Cardiac muscle cell (in vitro differentiated cells and primary cell): ENCODE data around the gene CCBE1. TPM values are rescaled to one million over a fixed set of nuclear protein-coding genes. Genes with fewer than 3 reads are reported as not detected.

Experiments used
- DNase-seq, 2 donors: peaks; one replicate each; pipeline versions ENCODE4 v3.0.0 to v3.0.0-alpha.2; 2010 to 2017; ENCODE audit warnings: low read depth in 1 of 2, low spot score in 1 of 2
- H3K27ac ChIP-seq: fragments of 200-600 bp; sonication (generic); 2 replicates; pipeline ENCODE4 v1.5.1; 2016
- H3K27me3 ChIP-seq: fragments of 200-600 bp; sonication (generic); 2 replicates; pipeline ENCODE4 v1.6.0; 2016; ENCODE audit warnings: control low read depth
- H3K36me3 ChIP-seq: fragments of 200-600 bp; sonication (generic); 2 replicates; pipeline ENCODE4 v1.5.1; 2016; ENCODE audit warnings: control low read depth
- H3K4me1 ChIP-seq: fragments of 200-600 bp; sonication (generic); 2 replicates; pipeline ENCODE4 v1.8.1; 2017; ENCODE audit warnings: low read depth, mild to moderate bottlenecking, mixed run types
- H3K4me3 ChIP-seq: fragments of 200-600 bp; sonication (generic); 2 replicates; pipeline ENCODE4 v1.5.1; 2016; ENCODE audit warnings: mild to moderate bottlenecking
- H3K9me3 ChIP-seq: fragments of 200-600 bp; sonication (generic); 2 replicates; pipeline ENCODE4 v1.5.1; 2017; ENCODE audit warnings: low read depth, mild to moderate bottlenecking, control low read depth
- polyA plus RNA-seq: library from polyadenylated mRNA; unstranded; fragments of >200 nt; fragmentation: Nextera tagmentation; extraction: Ambion mirVana; gene quantifications from 2 replicates; pipeline ENCODE4 v1.2.1, GENCODE V29; 2016
- total RNA-seq: library from RNA; depleted of rRNA; stranded (reverse); fragments of >200 nt; gene quantifications from 2 replicates; pipeline ENCODE4 v1.2.3, GENCODE V29; 2016
- TF ChIP-seq, protein P1 (sequence below): IDR thresholded peaks from 2 replicates; pipeline ENCODE4 v1.5.1; 2012; ENCODE audit warnings: low read depth, mild to moderate bottlenecking, low read length

Gene CCBE1
- total and polyA plus RNA-seq, 2 experiments from 2014 or later = 1.5 to 3.7 TPM

DNA sequence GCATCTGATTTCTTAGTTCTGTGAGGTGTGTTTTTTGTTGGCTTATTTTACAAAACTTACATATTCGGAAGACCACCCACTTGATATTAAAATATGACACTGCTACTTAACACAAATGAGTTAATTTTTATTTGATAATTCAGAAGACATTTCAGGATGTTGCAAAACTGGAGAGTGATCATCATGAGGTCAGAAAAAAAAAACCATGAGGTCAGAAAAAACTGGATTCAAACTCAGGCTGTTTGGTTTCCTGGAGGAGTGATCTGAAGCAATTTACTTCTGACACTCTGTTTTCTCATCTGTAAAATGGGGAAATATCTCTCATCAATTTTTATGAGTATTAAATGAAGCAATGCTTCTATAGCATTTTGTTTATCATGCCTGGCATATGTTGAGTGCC lies 1.8 kb upstream of the CCBE1 start:
- no peak overlapping the region for H3K4me3 ChIP-seq
- H3K36me3 ChIP-seq = no peaks in the 10 kb centered on the region
- no peaks in the 10 kb centered on the region for H3K4me1 ChIP-seq
- peaks cover 77% of the 10 kb centered on the region for H3K27me3 ChIP-seq
- H3K27ac ChIP-seq = no peak overlapping the region
- no peaks in the 10 kb centered on the region for H3K9me3 ChIP-seq
- TF ChIP-seq, protein P1, sequence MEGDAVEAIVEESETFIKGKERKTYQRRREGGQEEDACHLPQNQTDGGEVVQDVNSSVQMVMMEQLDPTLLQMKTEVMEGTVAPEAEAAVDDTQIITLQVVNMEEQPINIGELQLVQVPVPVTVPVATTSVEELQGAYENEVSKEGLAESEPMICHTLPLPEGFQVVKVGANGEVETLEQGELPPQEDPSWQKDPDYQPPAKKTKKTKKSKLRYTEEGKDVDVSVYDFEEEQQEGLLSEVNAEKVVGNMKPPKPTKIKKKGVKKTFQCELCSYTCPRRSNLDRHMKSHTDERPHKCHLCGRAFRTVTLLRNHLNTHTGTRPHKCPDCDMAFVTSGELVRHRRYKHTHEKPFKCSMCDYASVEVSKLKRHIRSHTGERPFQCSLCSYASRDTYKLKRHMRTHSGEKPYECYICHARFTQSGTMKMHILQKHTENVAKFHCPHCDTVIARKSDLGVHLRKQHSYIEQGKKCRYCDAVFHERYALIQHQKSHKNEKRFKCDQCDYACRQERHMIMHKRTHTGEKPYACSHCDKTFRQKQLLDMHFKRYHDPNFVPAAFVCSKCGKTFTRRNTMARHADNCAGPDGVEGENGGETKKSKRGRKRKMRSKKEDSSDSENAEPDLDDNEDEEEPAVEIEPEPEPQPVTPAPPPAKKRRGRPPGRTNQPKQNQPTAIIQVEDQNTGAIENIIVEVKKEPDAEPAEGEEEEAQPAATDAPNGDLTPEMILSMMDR = no peak
- DNase-seq = no peak

DNA sequence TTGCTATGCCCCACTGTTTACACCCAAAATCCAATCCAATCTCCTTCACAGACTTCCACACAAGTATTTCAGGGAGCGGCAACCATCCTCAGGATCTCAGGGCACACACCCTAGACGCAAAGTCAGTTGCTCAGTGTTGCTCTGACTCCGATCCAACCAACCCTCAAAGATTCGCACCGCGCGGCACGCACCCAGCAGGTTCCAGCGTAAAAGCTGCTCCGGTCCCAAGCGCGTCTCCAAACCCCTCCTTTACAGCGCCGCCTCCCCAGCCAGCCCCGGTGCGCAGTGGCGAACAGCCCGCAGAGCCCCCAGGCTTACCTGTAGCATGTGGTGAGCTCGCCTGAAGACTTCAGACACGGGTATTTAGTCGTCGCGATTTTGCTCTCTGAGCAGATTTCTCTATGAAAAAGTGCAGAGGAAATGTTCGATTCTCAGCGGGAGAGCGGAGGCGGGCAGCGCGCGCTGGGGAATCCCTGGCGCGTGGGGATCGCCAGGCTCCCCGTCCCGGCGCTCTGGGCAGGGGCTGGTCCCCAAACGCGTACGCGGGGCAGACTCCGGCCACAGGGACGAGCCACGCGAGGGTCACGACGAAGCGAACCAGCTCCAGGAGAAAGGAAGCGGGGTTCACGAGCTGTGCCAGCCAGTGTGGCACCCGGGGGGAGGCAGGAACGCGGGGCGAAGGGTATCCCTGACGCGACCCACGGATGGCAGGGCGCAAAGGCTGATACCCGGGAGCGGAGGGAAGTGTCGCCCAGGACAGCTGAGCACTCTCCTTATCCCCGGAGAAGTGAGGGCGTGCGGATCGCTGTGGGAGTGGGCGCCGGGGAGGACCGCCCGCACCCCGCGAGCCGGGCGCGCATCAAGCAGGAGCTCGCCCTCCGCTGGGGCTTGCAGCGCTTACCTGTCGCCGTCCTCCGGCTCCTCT lies 650 bp downstream of the CCBE1 start:
- H3K36me3 ChIP-seq = no peaks in the 10 kb centered on the region
- TF ChIP-seq, protein P1 = peak; percentile 2
- no peaks in the 10 kb centered on the region for H3K4me1 ChIP-seq
- H3K27ac ChIP-seq = no peak overlapping the region
- H3K9me3 ChIP-seq = no peaks in the 10 kb centered on the region
- H3K27me3 ChIP-seq = peaks cover 87% of the 10 kb centered on the region
- peak overlapping the region; percentile 44 for H3K4me3 ChIP-seq
- DNase-seq = peak; percentile 42 to 54

DNA sequence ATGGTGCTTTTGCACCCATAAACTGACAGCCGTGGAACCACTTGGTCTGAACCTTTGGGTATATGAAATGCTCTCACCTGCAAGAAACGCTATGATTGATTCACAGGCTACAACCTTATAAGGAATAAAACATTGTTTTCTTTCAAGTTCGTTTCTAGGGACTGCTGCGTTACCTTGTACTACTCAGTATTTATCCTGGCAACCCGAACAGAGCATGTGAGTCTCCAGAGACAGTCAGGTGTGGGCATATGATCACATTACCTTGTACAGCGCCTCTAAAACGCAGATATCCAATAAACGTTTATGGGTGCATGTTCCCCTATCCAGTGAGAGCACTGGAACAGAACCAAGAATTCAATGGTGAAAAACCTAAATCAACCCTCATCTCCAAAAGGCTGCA lies 1.7 kb downstream of the CCBE1 start:
- TF ChIP-seq, protein P1 = no peak
- Histone ChIP-seq H3K27ac (no peak overlapping the region), H3K9me3 (no peaks in the 10 kb centered on the region), H3K4me3 (no peak overlapping the region), H3K27me3 (peaks cover 94% of the 10 kb centered on the region), H3K36me3 (no peaks in the 10 kb centered on the region), H3K4me1 (no peaks in the 10 kb centered on the region)
- DNase-seq = no peak

DNA sequence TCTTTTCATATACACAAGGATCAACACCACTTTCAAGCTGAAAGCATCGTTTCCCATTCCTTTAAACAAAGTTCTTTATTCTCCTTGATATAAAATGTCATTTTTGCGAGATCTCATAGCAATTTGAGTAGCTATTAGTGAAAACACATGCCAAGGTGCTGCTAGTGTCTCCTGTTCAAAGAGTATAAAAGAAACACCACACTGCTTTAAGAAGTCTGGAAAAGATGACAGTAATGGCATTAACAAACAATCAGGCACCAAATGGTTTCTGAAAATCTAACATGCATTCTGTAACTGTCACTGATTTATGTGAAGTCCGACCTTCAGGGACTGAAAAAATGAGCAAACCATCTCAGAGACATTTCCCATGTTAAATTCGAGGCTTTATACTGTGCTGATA lies 2.4 kb downstream of the CCBE1 start:
- Histone ChIP-seq H3K27me3 (peaks cover 96% of the 10 kb centered on the region), H3K4me1 (no peaks in the 10 kb centered on the region), H3K36me3 (no peaks in the 10 kb centered on the region), H3K27ac (no peak overlapping the region), H3K9me3 (no peaks in the 10 kb centered on the region), H3K4me3 (no peak overlapping the region)
- no peak for DNase-seq
- TF ChIP-seq, protein P1 = no peak

DNA sequence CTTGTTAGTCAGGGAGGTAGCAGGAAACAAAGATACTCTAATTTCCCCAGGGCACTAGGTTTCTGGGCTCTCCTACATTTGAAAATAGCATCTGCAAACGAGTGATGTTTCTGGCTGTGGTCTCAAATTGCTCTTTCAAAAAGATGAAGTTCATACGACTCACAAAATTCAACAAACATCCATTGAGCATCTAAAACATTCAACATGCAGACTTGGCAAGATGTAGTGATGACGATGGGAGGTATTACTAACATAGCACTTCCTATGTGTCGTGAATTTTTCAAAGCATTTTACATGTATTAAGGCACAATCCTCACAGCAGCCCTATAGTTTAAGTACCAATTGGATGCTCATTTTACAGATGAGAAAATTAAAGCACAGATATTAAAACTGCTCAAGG lies 5.2 kb downstream of the CCBE1 start:
- TF ChIP-seq, protein P1 = no peak
- Histone ChIP-seq H3K4me3 (no peak overlapping the region), H3K9me3 (no peaks in the 10 kb centered on the region), H3K27me3 (peaks cover 90% of the 10 kb centered on the region), H3K27ac (no peak overlapping the region), H3K36me3 (no peaks in the 10 kb centered on the region), H3K4me1 (no peaks in the 10 kb centered on the region)
- no peak for DNase-seq
